Measurements from ENCODE around the gene PPP1R14B.

Gene PPP1R14B

GRCh38 chr11:64263021-64263946 lies 16.5 kb upstream of the PPP1R14B start:
- TF ChIP-seq CTCF (IDR thresholded peaks at IDR 0.05; ENCODE audit: low read depth, low read length), result no peak
- peak; percentile 61 to 69 for DNase-seq (ENCODE audit: low read depth in 2 of 2)
- no peak overlapping the region for H3K4me3 ChIP-seq (replicated peaks in 1 of 2; ENCODE audit: low read depth in 2 of 2, low read length in 2 of 2)

GRCh38 chr11:64262271-64263002 lies 15.7 kb upstream of the PPP1R14B start:
- no peak for TF ChIP-seq CTCF (IDR thresholded peaks at IDR 0.05; ENCODE audit: low read depth, low read length)
- no peak overlapping the region for H3K4me3 ChIP-seq (replicated peaks in 1 of 2; ENCODE audit: low read depth in 2 of 2, low read length in 2 of 2)
- DNase-seq (ENCODE audit: low read depth in 2 of 2), result no peak

GRCh38 chr11:64261556-64262080 lies 14.9 kb upstream of the PPP1R14B start:
- TF ChIP-seq CTCF (IDR thresholded peaks at IDR 0.05; ENCODE audit: low read depth, low read length), result no peak
- no peak overlapping the region for H3K4me3 ChIP-seq (replicated peaks in 1 of 2; ENCODE audit: low read depth in 2 of 2, low read length in 2 of 2)
- DNase-seq (ENCODE audit: low read depth in 2 of 2), result no peak

- no peak for DNase-seq (ENCODE audit: low read depth in 2 of 2)
- TF ChIP-seq CTCF (IDR thresholded peaks at IDR 0.05; ENCODE audit: low read depth, low read length), result no peak
- no peak overlapping the region for H3K4me3 ChIP-seq (replicated peaks in 1 of 2; ENCODE audit: low read depth in 2 of 2, low read length in 2 of 2)
These were observed 13.5 kb upstream of the PPP1R14B start for GRCh38 chr11:64260147-64260708.

- DNase-seq (ENCODE audit: low read depth in 2 of 2), result no peak
- no peak overlapping the region for H3K4me3 ChIP-seq (replicated peaks in 1 of 2; ENCODE audit: low read depth in 2 of 2, low read length in 2 of 2)
- no peak for TF ChIP-seq CTCF (IDR thresholded peaks at IDR 0.05; ENCODE audit: low read depth, low read length)
These were observed 12.9 kb upstream of the PPP1R14B start for GRCh38 chr11:64259533-64260067.

- H3K4me3 ChIP-seq (replicated peaks in 1 of 2; ENCODE audit: low read depth in 2 of 2, low read length in 2 of 2), result no peak overlapping the region
- DNase-seq (ENCODE audit: low read depth in 2 of 2), result no peak
- TF ChIP-seq CTCF (IDR thresholded peaks at IDR 0.05; ENCODE audit: low read depth, low read length), result no peak
These were observed 12.3 kb upstream of the PPP1R14B start for GRCh38 chr11:64258946-64259532.
